ENCODE data around the gene BPIFB6.

BPIFB6 gene, protein sequence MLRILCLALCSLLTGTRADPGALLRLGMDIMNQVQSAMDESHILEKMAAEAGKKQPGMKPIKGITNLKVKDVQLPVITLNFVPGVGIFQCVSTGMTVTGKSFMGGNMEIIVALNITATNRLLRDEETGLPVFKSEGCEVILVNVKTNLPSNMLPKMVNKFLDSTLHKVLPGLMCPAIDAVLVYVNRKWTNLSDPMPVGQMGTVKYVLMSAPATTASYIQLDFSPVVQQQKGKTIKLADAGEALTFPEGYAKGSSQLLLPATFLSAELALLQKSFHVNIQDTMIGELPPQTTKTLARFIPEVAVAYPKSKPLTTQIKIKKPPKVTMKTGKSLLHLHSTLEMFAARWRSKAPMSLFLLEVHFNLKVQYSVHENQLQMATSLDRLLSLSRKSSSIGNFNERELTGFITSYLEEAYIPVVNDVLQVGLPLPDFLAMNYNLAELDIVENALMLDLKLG

DNA sequence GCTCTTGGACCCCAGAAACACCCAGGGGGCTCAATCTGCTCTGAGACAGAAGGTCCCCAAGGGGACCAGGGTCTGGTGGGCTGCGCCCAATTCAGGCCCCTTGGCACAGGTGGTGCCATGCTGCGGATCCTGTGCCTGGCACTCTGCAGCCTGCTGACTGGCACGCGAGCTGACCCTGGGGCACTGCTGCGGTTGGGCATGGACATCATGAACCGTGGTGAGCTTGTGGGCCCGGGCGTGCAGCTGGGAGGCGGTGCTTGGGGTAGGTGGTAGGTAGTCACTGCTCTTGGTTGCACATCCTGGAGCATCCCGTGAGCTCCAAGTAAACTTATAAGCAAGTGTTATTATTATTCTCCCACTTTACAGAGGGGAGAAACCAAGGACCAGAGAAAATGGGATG is at the start of gene BPIFB6:
Gene BPIFB6, plus strand, starts transcription at position 118 of the 400 bp plus-strand sequence. Its CDS starts 0 bp downstream, at position 118.
- DNase-seq, result no peak

GRCh38 chr20:32982617-32983458 is 48.6 kb upstream of the BPIFB6 start:
- no peak for DNase-seq

DNA sequence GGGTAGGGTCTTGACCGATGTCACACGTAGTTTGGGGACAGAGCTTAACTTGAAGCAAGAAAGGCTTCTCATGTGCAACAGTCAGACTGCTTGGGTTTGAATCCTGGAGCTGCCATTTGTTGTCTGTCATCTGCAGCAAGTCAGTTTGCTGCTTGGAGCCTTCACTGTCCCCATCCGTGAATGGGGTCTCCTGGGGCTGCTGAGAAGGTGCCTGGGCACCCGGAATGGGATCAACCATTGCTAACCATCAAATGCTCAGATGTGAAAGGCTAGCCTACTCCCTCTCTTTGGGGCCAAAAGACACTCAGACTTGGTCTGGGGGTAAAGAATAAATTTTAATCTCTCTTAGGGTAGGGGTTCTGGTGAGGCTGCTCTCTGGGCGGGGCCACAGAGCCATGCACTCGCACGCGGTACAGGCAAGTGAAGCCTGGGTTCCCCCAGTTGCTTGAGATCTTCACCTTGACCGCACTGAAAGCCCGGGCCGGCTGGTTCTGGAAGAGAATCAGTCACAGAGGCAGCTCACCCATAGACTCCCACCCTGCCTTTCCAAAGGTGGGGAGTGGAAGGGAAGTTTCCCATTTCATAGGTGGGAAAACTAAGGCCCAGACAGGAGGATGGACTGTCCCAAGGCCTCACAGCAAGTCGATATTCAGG is 47.9 kb upstream of the BPIFB6 start:
- no peak for DNase-seq

DNA sequence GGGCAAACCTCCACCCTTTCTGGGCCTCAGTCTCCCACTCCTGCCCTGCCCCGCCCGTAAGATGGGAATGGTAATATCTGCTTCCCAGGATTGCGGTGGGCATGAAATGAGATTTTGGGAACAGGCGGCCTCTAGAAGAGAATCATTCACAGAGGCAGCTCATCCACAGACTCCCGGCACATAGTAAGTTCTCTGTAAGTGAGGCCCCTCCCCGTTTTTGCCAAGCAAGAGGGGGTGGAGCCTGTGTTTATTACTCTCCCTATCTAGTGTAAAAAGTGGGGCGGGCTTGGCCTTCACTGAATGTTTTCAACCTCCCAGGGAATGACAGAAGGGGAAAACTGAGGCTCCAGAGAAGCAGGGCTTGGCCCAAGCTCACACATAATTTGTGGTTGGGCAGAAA is 47.3 kb upstream of the BPIFB6 start:
- DNase-seq, result no peak

- no peak for DNase-seq
Observed at GRCh38 chr20:32984631-32985354, 46.7 kb upstream of the BPIFB6 start.

GRCh38 chr20:32985596-32985995 is 45.9 kb upstream of the BPIFB6 start:
- DNase-seq, result no peak

- no peak for DNase-seq
Observed at GRCh38 chr20:32986331-32986966, 45.0 kb upstream of the BPIFB6 start.

DNA sequence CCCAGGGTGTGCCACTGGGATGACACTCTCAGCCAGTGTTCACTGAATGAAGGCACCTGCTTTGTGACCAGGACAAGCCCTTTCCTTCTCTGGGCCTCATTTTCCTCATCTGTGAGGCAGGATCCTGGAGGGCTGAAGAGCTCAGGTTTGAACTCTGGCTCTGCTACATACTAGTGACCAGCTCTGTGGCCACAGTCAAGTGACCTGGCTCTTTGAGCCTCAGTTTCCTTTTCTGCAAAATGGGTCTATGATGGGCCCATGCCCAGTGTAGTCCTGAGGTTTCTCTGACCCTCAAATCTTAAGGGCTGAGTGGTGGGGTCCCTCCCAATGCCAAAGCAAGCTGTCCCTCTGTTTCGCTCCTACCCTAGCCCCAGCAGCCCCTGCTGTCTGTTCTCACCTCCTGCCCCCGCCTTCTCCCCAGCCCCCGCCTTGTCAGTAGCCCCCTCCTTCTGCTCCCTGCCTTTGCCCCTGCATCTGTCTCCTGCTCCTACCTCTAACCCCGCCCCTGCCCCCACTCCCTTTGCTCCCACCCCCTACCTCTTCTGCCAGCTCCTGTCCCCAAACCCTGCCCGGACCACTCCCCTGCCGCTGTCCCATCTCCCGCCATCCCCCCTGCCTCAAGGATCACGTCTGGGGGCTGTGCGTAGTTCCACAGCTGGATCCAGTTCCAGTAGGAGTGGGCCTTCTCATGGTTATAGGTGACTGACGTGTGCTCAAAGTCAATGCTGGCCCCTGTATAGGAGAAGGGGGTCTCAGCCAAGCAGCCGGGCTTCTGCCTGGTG is 44.2 kb upstream of the BPIFB6 start:
- DNase-seq, result no peak

DNA sequence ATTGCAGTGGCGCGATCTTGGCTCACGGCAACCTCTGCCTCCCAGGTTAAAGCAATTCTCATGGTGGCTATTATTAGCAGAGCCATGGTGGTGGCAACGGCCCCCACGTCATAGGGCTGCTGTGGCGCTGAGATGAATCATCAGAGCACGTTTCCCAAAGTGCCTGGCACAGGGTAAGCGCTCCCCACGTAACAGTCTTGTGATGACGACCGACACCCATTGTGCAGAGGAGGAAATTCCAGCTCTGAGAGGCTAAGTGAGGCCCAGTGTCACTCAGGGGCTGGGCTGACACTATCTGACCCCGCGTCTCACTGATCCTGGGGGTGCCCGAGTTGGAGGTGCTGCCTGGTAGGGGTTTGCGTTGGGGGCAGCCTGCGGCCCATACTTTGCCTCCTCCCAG is 43.4 kb upstream of the BPIFB6 start:
- DNase-seq, result no peak

- DNase-seq, result no peak
Observed at GRCh38 chr20:32989507-32990283, 41.8 kb upstream of the BPIFB6 start.

DNA sequence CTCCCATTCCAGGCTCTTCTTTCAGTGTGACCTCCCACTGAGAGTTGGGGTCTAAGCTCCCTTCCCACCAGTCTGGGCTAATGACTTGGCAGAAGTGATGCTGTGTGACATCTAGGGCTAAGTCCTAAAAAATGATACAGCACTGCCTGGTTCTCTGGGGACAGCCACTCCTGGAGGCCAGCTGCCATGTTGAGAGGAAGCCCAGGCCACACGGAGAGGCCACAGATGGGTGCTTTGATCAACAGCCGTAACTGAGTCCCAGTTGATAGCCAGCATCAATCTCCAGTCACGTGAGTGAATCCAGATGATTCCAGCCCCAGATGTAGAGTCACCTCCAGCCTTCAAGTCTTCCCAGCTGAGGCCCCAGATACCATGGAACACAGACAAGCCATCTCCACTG is 41.0 kb upstream of the BPIFB6 start:
- no peak for DNase-seq

DNA sequence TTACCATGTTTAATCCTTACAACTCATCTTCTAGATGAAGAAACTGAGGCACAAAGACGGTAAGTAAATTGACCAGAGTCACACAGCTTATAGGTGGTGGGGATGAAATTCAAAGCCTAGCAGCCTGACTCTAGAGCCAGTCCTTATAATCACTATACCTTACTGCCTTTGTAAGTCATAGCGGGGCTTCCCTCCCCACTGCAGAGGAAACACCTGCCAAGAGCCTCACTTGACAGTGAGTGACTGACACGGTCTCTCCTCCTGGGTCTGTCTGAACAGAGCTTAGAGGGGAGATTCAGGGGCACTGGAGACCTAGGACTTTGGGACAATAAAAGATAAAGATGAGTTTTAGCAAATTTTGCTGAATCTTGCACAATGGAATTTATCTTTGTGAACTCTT is 40.1 kb upstream of the BPIFB6 start:
- DNase-seq, result no peak

- DNase-seq, result no peak
Observed at GRCh38 chr20:32991792-32992641, 39.4 kb upstream of the BPIFB6 start.

- no peak for DNase-seq
Observed at GRCh38 chr20:32993496-32994050, 37.9 kb upstream of the BPIFB6 start.

GRCh38 chr20:32995802-32996201 is 35.6 kb upstream of the BPIFB6 start:
- no peak for DNase-seq

- no peak for DNase-seq
Observed at GRCh38 chr20:32997431-32997830, 34.0 kb upstream of the BPIFB6 start.

GRCh38 chr20:32999603-33000250 is 31.7 kb upstream of the BPIFB6 start:
- peak; percentile 74 to 83 for DNase-seq

DNA sequence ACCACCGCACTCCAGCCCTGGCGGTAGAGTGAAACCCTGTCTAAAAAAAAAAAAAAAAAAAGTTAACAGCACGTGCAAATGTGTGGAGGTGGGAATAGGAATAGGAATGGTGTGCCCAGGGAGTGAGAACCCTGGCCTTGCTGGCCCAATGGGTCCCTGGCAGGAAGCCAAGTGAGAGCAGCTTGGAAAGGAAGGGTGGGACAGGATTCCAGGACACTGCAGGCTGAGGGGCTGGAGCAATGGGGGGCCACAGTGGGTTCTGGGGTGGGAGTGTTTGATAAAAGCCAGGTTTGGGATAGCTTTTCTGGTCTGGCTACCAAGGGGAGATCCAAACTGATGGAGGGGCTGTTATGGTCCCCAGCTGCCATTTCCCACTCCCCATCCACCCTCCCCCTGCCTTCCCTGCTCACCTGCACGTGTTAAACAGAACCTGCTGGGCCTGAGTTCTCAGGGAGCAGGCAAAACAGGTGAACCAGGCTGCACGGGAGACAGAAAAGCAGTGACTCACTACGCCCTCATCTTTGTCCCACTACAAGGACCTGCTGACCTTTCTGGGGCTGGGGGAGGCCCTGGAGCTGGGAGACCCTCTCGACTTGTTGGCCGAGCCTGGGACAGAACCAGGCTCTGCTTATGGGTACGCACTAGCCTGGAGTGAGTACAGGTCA is 30.5 kb upstream of the BPIFB6 start:
- no peak for DNase-seq
